ENCODE measurements around the gene GRIP2.

The GRIP2 gene

GRCh38 chr3:14523792-14524191, 16.4 kb downstream of the GRIP2 start:
- TF ChIP-seq ISL1 (CRISPR knock-in tag; IDR thresholded peaks at IDR 0.05) = no peak
- TF ChIP-seq RARB (CRISPR knock-in tag; IDR thresholded peaks at IDR 0.05) = no peak
- ATAC-seq = peak; percentile 49

DNA sequence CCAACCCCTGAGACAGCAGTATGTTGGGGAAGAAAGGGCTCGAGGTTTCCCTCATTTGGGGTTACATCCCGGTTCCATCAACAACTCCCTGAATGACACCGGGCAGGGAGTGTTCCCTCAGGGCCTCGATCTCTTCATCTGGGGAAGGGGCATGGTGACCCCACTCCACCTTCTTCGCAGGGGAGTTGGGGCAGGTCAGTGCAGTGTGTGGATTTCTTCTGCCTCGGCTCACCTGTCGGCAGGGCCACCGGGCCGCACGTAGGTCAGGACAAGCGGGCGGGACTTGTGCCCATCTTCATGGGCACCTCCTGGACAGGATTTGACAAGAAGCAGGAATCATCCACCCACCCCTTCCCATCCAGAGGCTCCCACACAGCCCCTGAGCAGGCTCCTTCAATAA, 17.4 kb downstream of the GRIP2 start:
- TF ChIP-seq TSHZ2 (CRISPR knock-in tag; IDR thresholded peaks at IDR 0.05) (no peak), ZFP30 (CRISPR knock-in tag; IDR thresholded peaks at IDR 0.05) (no peak), BACH2 (CRISPR knock-in tag; IDR thresholded peaks at IDR 0.05; ENCODE audit: borderline replicate concordance) (no peak), CSDC2 (CRISPR knock-in tag; IDR thresholded peaks at IDR 0.05) (no peak)
- ATAC-seq = no peak

DNA sequence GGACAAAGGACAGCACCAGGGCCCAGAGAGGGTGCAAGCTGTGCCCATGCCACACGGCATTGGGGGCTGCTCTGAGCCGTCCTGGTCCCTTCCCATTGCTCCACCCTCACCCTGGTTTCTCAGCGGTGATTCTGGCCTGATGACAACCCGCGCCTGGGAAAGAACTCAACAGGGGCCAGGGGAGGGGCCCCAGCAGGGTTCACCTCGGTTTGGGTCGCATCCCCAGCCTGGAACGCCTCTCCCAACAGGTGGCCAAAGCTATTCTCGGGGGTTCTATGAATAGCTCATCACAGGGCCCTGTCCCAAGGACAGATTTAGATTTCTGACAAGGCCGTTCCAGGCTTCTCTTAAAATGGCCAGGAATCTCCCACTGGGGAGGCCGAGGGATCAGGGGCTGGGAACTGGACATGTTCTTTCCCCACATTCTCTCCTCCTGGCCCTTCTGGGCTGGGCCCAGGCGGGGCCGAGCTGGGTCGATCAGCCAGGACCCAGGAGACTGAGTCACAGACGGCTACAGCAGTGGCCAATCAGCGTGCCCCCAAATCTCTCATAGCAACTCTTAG, 17.9 kb downstream of the GRIP2 start:
- TF ChIP-seq ZFP30 (CRISPR knock-in tag; IDR thresholded peaks at IDR 0.05) (no peak), RARB (CRISPR knock-in tag; IDR thresholded peaks at IDR 0.05) (no peak), TSHZ2 (CRISPR knock-in tag; IDR thresholded peaks at IDR 0.05) (no peak), CSDC2 (CRISPR knock-in tag; IDR thresholded peaks at IDR 0.05) (no peak), PPARA (CRISPR knock-in tag; IDR thresholded peaks at IDR 0.05; ENCODE audit: borderline replicate concordance) (no peak), ESRRG (CRISPR knock-in tag; IDR thresholded peaks at IDR 0.05) (no peak), TOX (CRISPR knock-in tag; IDR thresholded peaks at IDR 0.05; ENCODE audit: borderline replicate concordance) (no peak), ZFP3 (CRISPR knock-in tag; IDR thresholded peaks at IDR 0.05) (no peak), ISL1 (CRISPR knock-in tag; IDR thresholded peaks at IDR 0.05) (no peak), GLIS3 (CRISPR knock-in tag; IDR thresholded peaks at IDR 0.05) (no peak)
- TF ChIP-seq, protein P1, sequence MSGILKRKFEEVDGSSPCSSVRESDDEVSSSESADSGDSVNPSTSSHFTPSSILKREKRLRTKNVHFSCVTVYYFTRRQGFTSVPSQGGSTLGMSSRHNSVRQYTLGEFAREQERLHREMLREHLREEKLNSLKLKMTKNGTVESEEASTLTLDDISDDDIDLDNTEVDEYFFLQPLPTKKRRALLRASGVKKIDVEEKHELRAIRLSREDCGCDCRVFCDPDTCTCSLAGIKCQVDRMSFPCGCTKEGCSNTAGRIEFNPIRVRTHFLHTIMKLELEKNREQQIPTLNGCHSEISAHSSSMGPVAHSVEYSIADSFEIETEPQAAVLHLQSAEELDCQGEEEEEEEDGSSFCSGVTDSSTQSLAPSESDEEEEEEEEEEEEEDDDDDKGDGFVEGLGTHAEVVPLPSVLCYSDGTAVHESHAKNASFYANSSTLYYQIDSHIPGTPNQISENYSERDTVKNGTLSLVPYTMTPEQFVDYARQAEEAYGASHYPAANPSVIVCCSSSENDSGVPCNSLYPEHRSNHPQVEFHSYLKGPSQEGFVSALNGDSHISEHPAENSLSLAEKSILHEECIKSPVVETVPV (CRISPR knock-in tag; IDR thresholded peaks at IDR 0.05) = no peak
- TF ChIP-seq, protein P2, sequence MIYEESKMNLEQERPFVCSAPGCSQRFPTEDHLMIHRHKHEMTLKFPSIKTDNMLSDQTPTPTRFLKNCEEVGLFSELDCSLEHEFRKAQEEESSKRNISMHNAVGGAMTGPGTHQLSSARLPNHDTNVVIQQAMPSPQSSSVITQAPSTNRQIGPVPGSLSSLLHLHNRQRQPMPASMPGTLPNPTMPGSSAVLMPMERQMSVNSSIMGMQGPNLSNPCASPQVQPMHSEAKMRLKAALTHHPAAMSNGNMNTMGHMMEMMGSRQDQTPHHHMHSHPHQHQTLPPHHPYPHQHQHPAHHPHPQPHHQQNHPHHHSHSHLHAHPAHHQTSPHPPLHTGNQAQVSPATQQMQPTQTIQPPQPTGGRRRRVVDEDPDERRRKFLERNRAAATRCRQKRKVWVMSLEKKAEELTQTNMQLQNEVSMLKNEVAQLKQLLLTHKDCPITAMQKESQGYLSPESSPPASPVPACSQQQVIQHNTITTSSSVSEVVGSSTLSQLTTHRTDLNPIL (CRISPR knock-in tag; IDR thresholded peaks at IDR 0.05; ENCODE audit: low read depth) = no peak
- TF ChIP-seq, protein P3, sequence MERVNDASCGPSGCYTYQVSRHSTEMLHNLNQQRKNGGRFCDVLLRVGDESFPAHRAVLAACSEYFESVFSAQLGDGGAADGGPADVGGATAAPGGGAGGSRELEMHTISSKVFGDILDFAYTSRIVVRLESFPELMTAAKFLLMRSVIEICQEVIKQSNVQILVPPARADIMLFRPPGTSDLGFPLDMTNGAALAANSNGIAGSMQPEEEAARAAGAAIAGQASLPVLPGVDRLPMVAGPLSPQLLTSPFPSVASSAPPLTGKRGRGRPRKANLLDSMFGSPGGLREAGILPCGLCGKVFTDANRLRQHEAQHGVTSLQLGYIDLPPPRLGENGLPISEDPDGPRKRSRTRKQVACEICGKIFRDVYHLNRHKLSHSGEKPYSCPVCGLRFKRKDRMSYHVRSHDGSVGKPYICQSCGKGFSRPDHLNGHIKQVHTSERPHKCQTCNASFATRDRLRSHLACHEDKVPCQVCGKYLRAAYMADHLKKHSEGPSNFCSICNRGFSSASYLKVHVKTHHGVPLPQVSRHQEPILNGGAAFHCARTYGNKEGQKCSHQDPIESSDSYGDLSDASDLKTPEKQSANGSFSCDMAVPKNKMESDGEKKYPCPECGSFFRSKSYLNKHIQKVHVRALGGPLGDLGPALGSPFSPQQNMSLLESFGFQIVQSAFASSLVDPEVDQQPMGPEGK (CRISPR knock-in tag; IDR thresholded peaks at IDR 0.05; ENCODE audit: borderline replicate concordance) = no peak
- ATAC-seq = no peak

DNA sequence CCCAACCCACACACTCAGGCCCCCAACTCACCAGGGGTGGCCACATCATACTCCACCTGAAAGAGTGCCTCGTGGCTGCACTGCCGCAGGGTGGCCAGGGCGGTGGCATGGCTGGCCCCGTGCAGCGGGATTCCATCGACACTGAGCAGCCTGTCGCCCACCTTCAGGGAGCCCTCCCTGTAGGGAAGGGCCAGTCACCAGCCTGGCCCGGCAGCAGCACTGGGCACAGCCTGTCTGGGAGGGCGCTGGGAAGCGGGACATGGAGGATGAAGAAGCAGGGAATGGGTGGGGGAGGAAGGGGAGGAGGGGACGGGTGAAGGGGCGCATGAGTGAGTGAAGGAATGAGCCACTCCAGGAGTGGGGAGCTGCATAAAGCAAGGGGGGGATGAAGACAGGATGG, 18.5 kb downstream of the GRIP2 start:
- no peak for TF ChIP-seq TCF4 (CRISPR knock-in tag; IDR thresholded peaks at IDR 0.05; ENCODE audit: borderline replicate concordance)
- no peak for TF ChIP-seq ZFP30 (CRISPR knock-in tag; IDR thresholded peaks at IDR 0.05)
- no peak for TF ChIP-seq ZNF565 (CRISPR knock-in tag; conservative IDR thresholded peaks at IDR 0.05; ENCODE audit: low read depth)

More for the DNA sequence above, 18.5 kb downstream of the GRIP2 start:
- no peak for ATAC-seq
